Amniotic epithelial cell (primary cell): ENCODE results near the gene SLC6A13.
"Not testable (repeated sequence)": the region's sequence is repeated elsewhere in the genome, so short reads cannot be mapped to it uniquely, and the experiment has no call there.

Source experiments
- DNase-seq: peaks from one replicate; pipeline ENCODE4 v3.0.0-alpha.2; 2010; ENCODE audit warnings: low read depth

SLC6A13 gene

DNA sequence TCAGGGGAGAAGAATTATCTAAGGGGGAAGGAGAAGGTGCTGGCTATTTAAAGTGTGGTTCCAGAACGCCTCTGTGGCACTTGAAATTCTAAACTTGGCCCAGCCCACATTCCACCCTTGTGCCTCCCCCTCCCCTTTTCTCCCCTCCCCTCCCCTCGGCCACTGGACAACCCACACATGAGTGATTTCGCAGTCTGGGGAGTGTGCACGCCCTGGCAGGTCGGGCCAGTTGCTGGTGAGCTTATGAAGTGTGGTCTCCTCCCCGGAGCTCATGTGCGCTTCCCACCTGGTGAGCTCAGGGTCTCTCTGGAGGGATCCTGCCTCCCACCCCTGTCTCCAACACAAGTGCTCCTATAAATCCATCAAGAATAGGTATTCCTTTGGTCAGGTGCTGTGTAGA is at the start of gene SLC6A13:
SLC6A13 (minus strand) TSS at position 20 of the 400 bp plus-strand sequence. CDS start 2,784 bp downstream, outside the sequence.
- DNase-seq = peak; percentile 44

GRCh38 chr12:308511-308910 is 45.9 kb upstream of the SLC6A13 start:
- no peak for DNase-seq

DNA sequence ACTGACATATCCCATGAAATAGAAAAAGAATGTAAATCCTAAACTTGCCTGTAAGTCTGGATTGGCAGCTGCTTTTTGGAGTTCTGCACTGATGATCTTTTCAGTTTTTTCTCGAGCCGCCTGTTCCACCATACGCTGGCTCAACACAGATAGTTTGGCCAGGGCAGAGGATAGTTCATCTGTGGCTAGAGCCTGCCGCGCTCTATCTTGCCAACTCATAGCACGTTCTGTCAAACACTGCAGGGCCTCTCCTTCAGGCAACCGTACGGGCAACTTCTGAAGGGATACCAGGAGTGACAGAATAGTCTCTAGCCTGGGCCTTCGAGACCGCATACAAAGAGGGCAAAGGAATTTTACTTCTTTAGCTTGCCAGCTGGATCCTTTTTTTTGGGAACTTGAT is 44.8 kb upstream of the SLC6A13 start:
- DNase-seq = no peak

- peak; percentile 32 for DNase-seq
Observed at GRCh38 chr12:304805-305204, 42.2 kb upstream of the SLC6A13 start.

DNA sequence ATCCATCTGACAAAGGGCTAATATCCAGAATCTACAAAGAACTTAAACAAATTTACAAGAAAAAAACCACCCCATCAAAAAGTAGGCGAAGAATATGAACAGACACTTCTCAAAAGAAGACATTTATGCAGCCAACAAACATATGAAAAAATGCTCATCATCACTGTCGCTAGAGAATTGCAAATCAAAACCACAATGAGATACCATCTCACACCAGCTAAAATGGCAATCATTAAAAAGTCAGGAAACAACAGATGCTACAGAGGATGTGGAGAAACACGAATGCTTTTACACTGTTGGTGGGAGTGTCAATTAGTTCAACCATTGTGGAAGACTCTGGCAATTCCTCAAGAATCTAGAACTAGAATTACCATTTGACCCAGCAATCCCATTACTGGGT is 40.1 kb upstream of the SLC6A13 start:
- DNase-seq = not testable (repeated sequence)

DNA sequence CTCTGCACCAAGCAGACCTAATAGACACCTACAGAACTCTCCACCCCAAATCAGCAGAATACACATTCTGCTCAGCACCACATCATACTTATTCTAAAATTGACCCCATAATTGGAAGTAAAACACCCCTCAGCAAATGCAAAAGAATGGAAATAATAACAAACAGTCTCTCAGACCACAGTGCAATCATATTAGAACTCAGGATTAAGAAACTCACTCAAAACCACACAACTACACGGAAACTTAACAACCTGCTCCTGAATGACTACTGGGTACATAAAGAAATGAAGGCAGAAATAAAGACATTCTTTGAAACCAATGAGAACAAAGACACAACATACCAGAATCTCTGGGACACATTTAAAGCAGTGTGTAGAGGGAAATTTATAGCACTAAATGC is 37.5 kb upstream of the SLC6A13 start:
- DNase-seq = not testable (repeated sequence)

GRCh38 chr12:299511-299910 is 36.9 kb upstream of the SLC6A13 start:
- DNase-seq = not testable (repeated sequence)

- not testable (repeated sequence) for DNase-seq
Observed at GRCh38 chr12:298059-298458, 35.4 kb upstream of the SLC6A13 start.

- no peak for DNase-seq
Observed at GRCh38 chr12:295132-295531, 32.5 kb upstream of the SLC6A13 start.

- no peak for DNase-seq
Observed at GRCh38 chr12:293199-293598, 30.6 kb upstream of the SLC6A13 start.

GRCh38 chr12:292186-292585 is 29.6 kb upstream of the SLC6A13 start:
- DNase-seq = peak; percentile 39

GRCh38 chr12:291153-291723 is 28.6 kb upstream of the SLC6A13 start:
- DNase-seq = no peak

DNA sequence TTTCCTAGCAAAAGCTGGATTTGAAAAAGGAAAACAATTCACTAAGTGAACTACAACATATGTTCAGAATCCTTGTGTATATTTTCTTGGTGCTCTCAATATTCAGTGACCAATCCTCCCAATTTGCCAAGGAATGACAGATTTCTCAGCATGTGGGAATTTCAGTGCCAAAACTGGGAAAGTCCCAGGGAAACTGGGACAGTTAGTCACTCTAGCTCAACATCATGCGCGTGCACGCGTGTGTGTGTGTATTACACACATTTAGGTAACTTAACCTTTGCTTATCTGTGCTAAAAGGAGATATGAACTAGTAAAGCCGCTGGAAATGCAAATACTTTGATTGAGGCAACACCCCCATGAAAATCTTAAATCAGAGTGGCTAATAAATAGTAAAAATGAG is 26.1 kb upstream of the SLC6A13 start:
- DNase-seq = peak; percentile 20

DNA sequence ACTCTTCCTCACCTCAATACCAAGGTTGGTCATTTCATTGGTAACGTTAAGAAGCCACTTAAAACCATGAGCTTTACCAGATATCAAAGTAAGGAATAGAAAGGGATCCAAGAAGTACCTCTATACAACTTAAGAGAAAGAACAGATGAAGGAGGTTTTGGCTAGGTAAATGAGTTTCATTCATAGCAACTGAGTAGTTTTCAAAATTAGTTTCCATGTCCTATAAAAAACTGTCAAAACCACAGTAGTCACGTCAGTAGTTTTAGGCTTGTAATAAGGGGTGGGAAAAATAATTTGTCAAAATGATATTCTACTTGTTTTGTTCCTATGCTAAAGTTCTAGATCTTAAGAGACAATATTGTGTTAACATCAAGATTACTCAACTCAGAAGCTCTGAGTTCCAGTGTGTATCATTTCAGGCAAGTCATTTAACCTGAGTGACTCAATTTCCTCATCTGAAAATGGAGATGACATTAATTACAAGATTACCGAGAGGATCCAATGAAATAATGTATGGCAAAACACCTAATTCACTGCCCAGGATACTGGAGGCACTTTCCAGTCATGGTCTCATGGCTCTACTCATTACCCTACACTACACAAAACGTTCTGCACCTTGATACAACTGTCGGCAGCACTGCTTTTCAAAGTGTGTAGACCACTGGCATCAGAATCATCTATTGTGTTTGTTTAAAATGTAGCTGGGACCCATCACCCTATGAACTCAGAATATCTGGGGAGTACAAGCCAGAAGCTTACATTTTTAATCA is 24.1 kb upstream of the SLC6A13 start:
- DNase-seq = no peak

GRCh38 chr12:278046-278445 is 15.4 kb upstream of the SLC6A13 start:
- no peak for DNase-seq

GRCh38 chr12:275812-276211 is 13.2 kb upstream of the SLC6A13 start:
- no peak for DNase-seq

GRCh38 chr12:273382-273781 is 10.7 kb upstream of the SLC6A13 start:
- DNase-seq = no peak

GRCh38 chr12:272942-273341 is 10.3 kb upstream of the SLC6A13 start:
- DNase-seq = no peak

DNA sequence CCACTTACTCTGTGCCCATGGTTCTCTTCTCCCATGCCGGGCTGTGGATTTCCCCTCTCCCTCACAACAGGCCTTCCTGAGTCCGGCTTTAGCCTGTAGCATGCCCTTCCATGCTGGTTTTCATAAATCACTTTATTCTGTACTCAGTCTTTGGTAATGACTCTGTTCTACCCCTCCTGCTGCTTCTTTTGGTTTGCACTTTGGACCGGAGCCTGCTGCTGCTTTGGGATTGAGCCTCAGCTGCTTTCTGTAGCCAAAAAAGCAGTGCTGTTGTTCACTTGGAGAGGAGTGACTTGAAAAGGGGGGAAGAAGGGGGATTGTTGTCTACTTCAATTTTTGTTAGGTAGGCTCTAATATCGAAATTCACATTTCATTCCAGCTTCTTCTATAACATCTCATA is 8.5 kb upstream of the SLC6A13 start:
- no peak for DNase-seq

DNA sequence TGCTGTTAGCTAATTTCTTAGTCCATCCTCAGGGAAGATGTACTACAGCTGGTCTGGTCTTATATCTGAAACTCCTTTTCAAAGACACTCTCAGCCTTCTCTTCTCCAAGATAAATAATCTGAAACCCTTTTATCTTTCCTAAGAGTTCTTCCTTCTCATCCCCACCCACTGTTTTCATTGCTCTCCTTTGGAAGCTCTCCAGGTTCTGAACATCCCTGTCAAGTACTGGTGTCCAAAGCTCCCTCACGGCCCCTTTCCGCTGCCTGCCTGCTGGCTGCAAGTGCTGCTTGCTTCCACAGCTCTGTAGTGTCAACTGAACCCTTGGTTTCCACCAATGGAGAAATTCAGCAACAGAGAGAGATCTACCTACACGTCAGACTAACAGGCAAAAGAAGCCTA is 6.6 kb upstream of the SLC6A13 start:
- peak; percentile 24 for DNase-seq

GRCh38 chr12:268483-268840 is 5.8 kb upstream of the SLC6A13 start:
- DNase-seq = no peak

GRCh38 chr12:267581-268482 is 5.2 kb upstream of the SLC6A13 start:
- no peak for DNase-seq

GRCh38 chr12:265096-265495 is 2.5 kb upstream of the SLC6A13 start:
- DNase-seq = no peak
